ENCODE measurements around the gene DNAAF6.

DNA sequence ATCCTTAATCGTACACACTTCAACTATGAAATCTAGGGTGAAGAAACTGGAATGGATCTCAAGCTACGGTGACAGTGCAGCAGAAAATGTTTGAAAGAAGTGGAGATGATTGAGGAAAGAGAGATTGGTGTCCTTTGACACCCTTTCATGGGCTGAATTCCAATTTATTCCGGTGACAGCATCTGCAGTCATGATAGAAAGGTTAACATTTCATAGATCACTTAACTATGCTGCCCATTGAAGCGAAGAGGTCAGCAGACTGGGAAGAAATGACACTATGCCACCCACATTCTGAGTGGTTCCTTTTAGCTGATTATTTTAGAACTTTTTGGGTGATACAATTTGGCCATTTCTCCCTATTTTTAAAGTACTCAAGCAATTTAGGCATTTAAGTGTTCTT lies 82.3 kb downstream of the DNAAF6 start:
- TF ChIP-seq, protein P1, sequence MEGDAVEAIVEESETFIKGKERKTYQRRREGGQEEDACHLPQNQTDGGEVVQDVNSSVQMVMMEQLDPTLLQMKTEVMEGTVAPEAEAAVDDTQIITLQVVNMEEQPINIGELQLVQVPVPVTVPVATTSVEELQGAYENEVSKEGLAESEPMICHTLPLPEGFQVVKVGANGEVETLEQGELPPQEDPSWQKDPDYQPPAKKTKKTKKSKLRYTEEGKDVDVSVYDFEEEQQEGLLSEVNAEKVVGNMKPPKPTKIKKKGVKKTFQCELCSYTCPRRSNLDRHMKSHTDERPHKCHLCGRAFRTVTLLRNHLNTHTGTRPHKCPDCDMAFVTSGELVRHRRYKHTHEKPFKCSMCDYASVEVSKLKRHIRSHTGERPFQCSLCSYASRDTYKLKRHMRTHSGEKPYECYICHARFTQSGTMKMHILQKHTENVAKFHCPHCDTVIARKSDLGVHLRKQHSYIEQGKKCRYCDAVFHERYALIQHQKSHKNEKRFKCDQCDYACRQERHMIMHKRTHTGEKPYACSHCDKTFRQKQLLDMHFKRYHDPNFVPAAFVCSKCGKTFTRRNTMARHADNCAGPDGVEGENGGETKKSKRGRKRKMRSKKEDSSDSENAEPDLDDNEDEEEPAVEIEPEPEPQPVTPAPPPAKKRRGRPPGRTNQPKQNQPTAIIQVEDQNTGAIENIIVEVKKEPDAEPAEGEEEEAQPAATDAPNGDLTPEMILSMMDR (IDR thresholded peaks at IDR 0.05; ENCODE audit: insufficient read depth, low read depth, low read length): no peak
- no peak for TF ChIP-seq EZH2 (IDR thresholded peaks at IDR 0.05; ENCODE audit: insufficient read depth, low read length)
